Activated naive CD4-positive, alpha-beta T cell treated with anti-CD3 and anti-CD28 coated beads, Interleukin-2, amount 10 ng/mL, durations not matched to agents 7 days and 5 days (primary cell): ENCODE measurements around the gene RPL35.

ENCODE experiments used
- CTCF ChIA-PET: fragments of 350-600 bp; sonication (Branson Sonifier 250); formaldehyde crosslinking; loops from one replicate; lab custom pipeline; 2021; ENCODE audit warnings: antibody characterized with exemption; lab: Charles Lee
- DNase-seq: peaks from one replicate; pipeline ENCODE4 v3.0.0-alpha.2; 2020
- H3K27ac Mint-ChIP-seq: one replicate; pipeline ENCODE4 v1.8.0; 2021; ENCODE audit warnings: mild to moderate bottlenecking, moderate library complexity, mixed read lengths
- H3K27me3 Mint-ChIP-seq: one replicate; pipeline ENCODE4 v1.8.0; 2021; ENCODE audit warnings: mild to moderate bottlenecking, mixed read lengths
- H3K36me3 Mint-ChIP-seq: one replicate; pipeline ENCODE4 v1.8.0; 2021; ENCODE audit warnings: mixed read lengths
- H3K4me1 Mint-ChIP-seq: one replicate; pipeline ENCODE4 v1.8.0; 2021; ENCODE audit warnings: mixed read lengths
- H3K4me3 Mint-ChIP-seq: one replicate; pipeline ENCODE4 v1.8.0; 2021; ENCODE audit warnings: mild to moderate bottlenecking, moderate library complexity, mixed read lengths
- H3K9me3 Mint-ChIP-seq: one replicate; pipeline ENCODE4 v1.8.0; 2021; ENCODE audit warnings: mixed read lengths

RPL35 gene

GRCh38 chr9:124868511-124869465 is 7.0 kb upstream of the RPL35 start:
- Mint-ChIP-seq H3K36me3 (peaks cover 30% of the 10 kb centered on the region), H3K4me3 (peak overlapping the region; percentile 94), H3K27ac (peak overlapping the region; percentile 99), H3K9me3 (no peaks in the 10 kb centered on the region), H3K27me3 (no peaks in the 10 kb centered on the region), H3K4me1 (peaks cover 57% of the 10 kb centered on the region)
- CTCF ChIA-PET = interaction anchor here (0.6 kb wide), 1 partner anchor 204 kb away, joined by 3 read pairs; no protein-coding TSS in a partner anchor
- DNase-seq = peak; percentile 89

GRCh38 chr9:124863371-124863871 is 1.7 kb upstream of the RPL35 start:
- Mint-ChIP-seq H3K27ac (peak overlapping the region; percentile 33), H3K4me1 (peaks cover 49% of the 10 kb centered on the region), H3K36me3 (peaks cover 28% of the 10 kb centered on the region), H3K4me3 (peak overlapping the region; percentile 57), H3K9me3 (no peaks in the 10 kb centered on the region), H3K27me3 (peaks cover 3% of the 10 kb centered on the region)
- DNase-seq = no peak
- CTCF ChIA-PET = interaction anchor here (0.8 to 1.0 kb wide), 2 partner anchors 11 to 31 kb away, joined by 3 read pairs; no protein-coding TSS in a partner anchor

GRCh38 chr9:124860582-124861341 is 995 bp downstream of the RPL35 start:
- peak overlapping the region; percentile 95 for H3K4me3 Mint-ChIP-seq
- H3K27me3 Mint-ChIP-seq = peaks cover 3% of the 10 kb centered on the region
- H3K36me3 Mint-ChIP-seq = peaks cover 36% of the 10 kb centered on the region
- CTCF ChIA-PET = interaction anchor here (0.6 to 3.0 kb wide), 9 partner anchors 9 to 265 kb away, joined by 3 to 21 read pairs (median 3); partner anchors contain the start of genes NR6A1 and WDR38
- peak overlapping the region; percentile 97 for H3K27ac Mint-ChIP-seq
- no peak for DNase-seq
- H3K4me1 Mint-ChIP-seq = peaks cover 35% of the 10 kb centered on the region
- H3K9me3 Mint-ChIP-seq = no peaks in the 10 kb centered on the region

- no peaks in the 10 kb centered on the region for H3K9me3 Mint-ChIP-seq
- CTCF ChIA-PET = interaction anchor here (0.6 to 3.0 kb wide), 9 partner anchors 8 to 91 kb away, joined by 3 to 21 read pairs (median 3); partner anchors contain the start of genes NR6A1 and WDR38
- H3K36me3 Mint-ChIP-seq = peaks cover 37% of the 10 kb centered on the region
- H3K4me3 Mint-ChIP-seq = peak overlapping the region; percentile 95
- H3K27me3 Mint-ChIP-seq = peaks cover 3% of the 10 kb centered on the region
- no peak for DNase-seq
- peak overlapping the region; percentile 75 for H3K27ac Mint-ChIP-seq
- peaks cover 35% of the 10 kb centered on the region for H3K4me1 Mint-ChIP-seq
These were observed 1.8 kb downstream of the RPL35 start for GRCh38 chr9:124859803-124860581.

- Mint-ChIP-seq H3K27me3 (peaks cover 12% of the 10 kb centered on the region), H3K9me3 (no peaks in the 10 kb centered on the region), H3K27ac (no peak overlapping the region), H3K36me3 (peaks cover 37% of the 10 kb centered on the region), H3K4me3 (no peak overlapping the region), H3K4me1 (peaks cover 32% of the 10 kb centered on the region)
- CTCF ChIA-PET = interaction anchor here (1.0 to 14.6 kb wide), 3 partner anchors 19 to 92 kb away, joined by 3 to 332 read pairs (median 3); partner anchors contain the start of genes NR6A1 and OLFML2A
- no peak for DNase-seq
These were observed 3.3 kb downstream of the RPL35 start for GRCh38 chr9:124858330-124859046.

GRCh38 chr9:124857533-124858162 is 4.1 kb downstream of the RPL35 start:
- H3K4me1 Mint-ChIP-seq = peaks cover 36% of the 10 kb centered on the region
- no peaks in the 10 kb centered on the region for H3K9me3 Mint-ChIP-seq
- peaks cover 20% of the 10 kb centered on the region for H3K27me3 Mint-ChIP-seq
- H3K27ac Mint-ChIP-seq = no peak overlapping the region
- no peak overlapping the region for H3K4me3 Mint-ChIP-seq
- CTCF ChIA-PET = interaction anchor here (14.6 kb wide), 1 partner anchor 82 kb away, joined by 332 read pairs; the partner anchor contains the start of genes NR6A1 and OLFML2A
- H3K36me3 Mint-ChIP-seq = peaks cover 37% of the 10 kb centered on the region
- no peak for DNase-seq

- H3K27me3 Mint-ChIP-seq = peaks cover 32% of the 10 kb centered on the region
- no peak overlapping the region for H3K4me3 Mint-ChIP-seq
- no peak for DNase-seq
- CTCF ChIA-PET = interaction anchor here (1.4 to 14.6 kb wide), 2 partner anchors 22 to 81 kb away, joined by 3 to 332 read pairs; partner anchors contain the start of genes NR6A1 and OLFML2A
- peaks cover 34% of the 10 kb centered on the region for H3K36me3 Mint-ChIP-seq
- H3K9me3 Mint-ChIP-seq = no peaks in the 10 kb centered on the region
- H3K4me1 Mint-ChIP-seq = peaks cover 31% of the 10 kb centered on the region
- H3K27ac Mint-ChIP-seq = no peak overlapping the region
These were observed 5.6 kb downstream of the RPL35 start for GRCh38 chr9:124855944-124856765.

GRCh38 chr9:124855566-124855943 is 6.2 kb downstream of the RPL35 start:
- CTCF ChIA-PET = interaction anchor here (0.8 to 14.6 kb wide), 4 partner anchors 15 to 91 kb away, joined by 3 to 332 read pairs (median 16); partner anchors contain the start of genes NR6A1 and OLFML2A
- H3K4me1 Mint-ChIP-seq = peaks cover 25% of the 10 kb centered on the region
- DNase-seq = no peak
- H3K27me3 Mint-ChIP-seq = peaks cover 38% of the 10 kb centered on the region
- peaks cover 29% of the 10 kb centered on the region for H3K36me3 Mint-ChIP-seq
- no peak overlapping the region for H3K4me3 Mint-ChIP-seq
- no peaks in the 10 kb centered on the region for H3K9me3 Mint-ChIP-seq
- H3K27ac Mint-ChIP-seq = no peak overlapping the region

- Mint-ChIP-seq H3K27me3 (peaks cover 39% of the 10 kb centered on the region), H3K36me3 (peaks cover 22% of the 10 kb centered on the region), H3K4me3 (no peak overlapping the region), H3K9me3 (no peaks in the 10 kb centered on the region), H3K4me1 (peaks cover 18% of the 10 kb centered on the region), H3K27ac (no peak overlapping the region)
- DNase-seq = no peak
- CTCF ChIA-PET = interaction anchor here (0.8 to 14.6 kb wide), 5 partner anchors 14 to 289 kb away, joined by 3 to 332 read pairs (median 26); partner anchors contain the start of genes NR6A1 and OLFML2A
These were observed 6.9 kb downstream of the RPL35 start for GRCh38 chr9:124854822-124855221.

- CTCF ChIA-PET = interaction anchor here (0.7 to 14.6 kb wide), 17 partner anchors 7 to 397 kb away, joined by 3 to 332 read pairs (median 4); partner anchors contain the start of genes ARPC5L, NR6A1, OLFML2A and RPL35
These were observed 7.6 kb downstream of the RPL35 start for GRCh38 chr9:124854161-124854560.

GRCh38 chr9:124853605-124854143 is 8.1 kb downstream of the RPL35 start:
- H3K36me3 Mint-ChIP-seq = peaks cover 12% of the 10 kb centered on the region
- no peaks in the 10 kb centered on the region for H3K9me3 Mint-ChIP-seq
- peaks cover 10% of the 10 kb centered on the region for H3K4me1 Mint-ChIP-seq
- no peak overlapping the region for H3K4me3 Mint-ChIP-seq
- CTCF ChIA-PET = interaction anchor here (0.7 to 14.6 kb wide), 22 partner anchors 8 to 518 kb away, joined by 3 to 332 read pairs (median 4); partner anchors contain the start of genes ARPC5L, NR6A1, OLFML2A and RPL35
- H3K27me3 Mint-ChIP-seq = peaks cover 48% of the 10 kb centered on the region
- no peak for DNase-seq
- no peak overlapping the region for H3K27ac Mint-ChIP-seq

More at GRCh38 chr9:124854161-124854560, 7.6 kb downstream of the RPL35 start:
- no peak overlapping the region for H3K4me3 Mint-ChIP-seq
- peaks cover 11% of the 10 kb centered on the region for H3K4me1 Mint-ChIP-seq
- H3K36me3 Mint-ChIP-seq = peaks cover 16% of the 10 kb centered on the region
- no peak overlapping the region for H3K27ac Mint-ChIP-seq
- H3K27me3 Mint-ChIP-seq = peaks cover 43% of the 10 kb centered on the region
- no peak for DNase-seq
- H3K9me3 Mint-ChIP-seq = no peaks in the 10 kb centered on the region
